Fibroblast of lung (primary cell): Measurements from ENCODE around the gene WDFY3.

ENCODE experiments used
- EZH2 ChIP-seq: IDR thresholded peaks from 2 replicates; pipeline ENCODE4 v1.5.1; 2012; ENCODE audit warnings: low read length, control low read depth, mild to moderate bottlenecking; ENCODE audit errors: missing control alignments
- TF ChIP-seq, protein P1 (sequence below), 2 donors: IDR thresholded peaks in 1 of 2; conservative IDR thresholded peaks in 1 of 2; 1 replicate in 1 of 2; 2 replicates in 1 of 2; pipeline ENCODE4 v1.5.1; 2011 to 2012; ENCODE audit warnings: low read length in 2 of 2, control low read depth in 1 of 2, inconsistent platforms in 1 of 2, low read depth in 1 of 2, mild to moderate bottlenecking in 1 of 2

GRCh38 chr4:84855774-84856173 is 110.7 kb downstream of the WDFY3 start:
- TF ChIP-seq, protein P1, sequence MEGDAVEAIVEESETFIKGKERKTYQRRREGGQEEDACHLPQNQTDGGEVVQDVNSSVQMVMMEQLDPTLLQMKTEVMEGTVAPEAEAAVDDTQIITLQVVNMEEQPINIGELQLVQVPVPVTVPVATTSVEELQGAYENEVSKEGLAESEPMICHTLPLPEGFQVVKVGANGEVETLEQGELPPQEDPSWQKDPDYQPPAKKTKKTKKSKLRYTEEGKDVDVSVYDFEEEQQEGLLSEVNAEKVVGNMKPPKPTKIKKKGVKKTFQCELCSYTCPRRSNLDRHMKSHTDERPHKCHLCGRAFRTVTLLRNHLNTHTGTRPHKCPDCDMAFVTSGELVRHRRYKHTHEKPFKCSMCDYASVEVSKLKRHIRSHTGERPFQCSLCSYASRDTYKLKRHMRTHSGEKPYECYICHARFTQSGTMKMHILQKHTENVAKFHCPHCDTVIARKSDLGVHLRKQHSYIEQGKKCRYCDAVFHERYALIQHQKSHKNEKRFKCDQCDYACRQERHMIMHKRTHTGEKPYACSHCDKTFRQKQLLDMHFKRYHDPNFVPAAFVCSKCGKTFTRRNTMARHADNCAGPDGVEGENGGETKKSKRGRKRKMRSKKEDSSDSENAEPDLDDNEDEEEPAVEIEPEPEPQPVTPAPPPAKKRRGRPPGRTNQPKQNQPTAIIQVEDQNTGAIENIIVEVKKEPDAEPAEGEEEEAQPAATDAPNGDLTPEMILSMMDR (conservative IDR thresholded peaks at IDR 0.05 in 1 of 2, IDR thresholded peaks at IDR 0.05 in 1 of 2; ENCODE audit: low read depth in 1 of 2, low read length in 2 of 2), result no peak
- no peak for TF ChIP-seq EZH2
